ENCODE results near the gene LMOD3.

DNA sequence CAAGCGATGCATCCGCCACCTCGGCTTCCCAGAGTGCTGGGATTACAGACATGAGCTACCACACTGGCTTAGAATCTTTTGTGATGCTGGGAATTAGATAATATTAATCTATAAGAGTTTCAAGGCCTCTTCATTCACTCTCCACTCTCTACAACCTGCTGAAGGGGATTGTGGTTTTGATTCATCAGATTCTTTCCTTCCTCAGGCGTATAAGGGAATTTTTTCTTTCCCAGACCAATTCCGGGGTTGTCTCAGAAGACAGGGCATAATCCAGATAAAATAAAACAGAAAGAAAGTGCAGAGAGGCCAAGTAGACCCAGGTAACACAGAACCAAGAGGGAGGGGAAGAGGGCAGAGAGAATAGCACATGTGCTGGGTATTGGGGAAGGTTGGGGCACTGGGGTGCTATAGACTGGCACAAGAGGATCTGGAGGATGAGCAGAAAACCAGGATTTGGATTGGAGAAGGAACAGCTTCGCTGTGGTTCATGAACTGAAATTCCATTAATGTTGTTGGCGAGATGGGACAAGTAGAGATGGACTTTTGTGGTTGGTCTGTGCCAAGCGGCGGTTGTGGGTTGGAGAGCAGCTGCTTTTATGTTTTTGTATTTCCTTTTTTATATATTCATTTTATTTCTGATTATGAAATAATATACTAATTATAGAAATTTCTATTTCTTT is 24.8 kb downstream of the LMOD3 start:
- TF ChIP-seq, protein P1, sequence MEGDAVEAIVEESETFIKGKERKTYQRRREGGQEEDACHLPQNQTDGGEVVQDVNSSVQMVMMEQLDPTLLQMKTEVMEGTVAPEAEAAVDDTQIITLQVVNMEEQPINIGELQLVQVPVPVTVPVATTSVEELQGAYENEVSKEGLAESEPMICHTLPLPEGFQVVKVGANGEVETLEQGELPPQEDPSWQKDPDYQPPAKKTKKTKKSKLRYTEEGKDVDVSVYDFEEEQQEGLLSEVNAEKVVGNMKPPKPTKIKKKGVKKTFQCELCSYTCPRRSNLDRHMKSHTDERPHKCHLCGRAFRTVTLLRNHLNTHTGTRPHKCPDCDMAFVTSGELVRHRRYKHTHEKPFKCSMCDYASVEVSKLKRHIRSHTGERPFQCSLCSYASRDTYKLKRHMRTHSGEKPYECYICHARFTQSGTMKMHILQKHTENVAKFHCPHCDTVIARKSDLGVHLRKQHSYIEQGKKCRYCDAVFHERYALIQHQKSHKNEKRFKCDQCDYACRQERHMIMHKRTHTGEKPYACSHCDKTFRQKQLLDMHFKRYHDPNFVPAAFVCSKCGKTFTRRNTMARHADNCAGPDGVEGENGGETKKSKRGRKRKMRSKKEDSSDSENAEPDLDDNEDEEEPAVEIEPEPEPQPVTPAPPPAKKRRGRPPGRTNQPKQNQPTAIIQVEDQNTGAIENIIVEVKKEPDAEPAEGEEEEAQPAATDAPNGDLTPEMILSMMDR (IDR thresholded peaks at IDR 0.05), result no peak
- TF ChIP-seq EZH2 (IDR thresholded peaks at IDR 0.05; ENCODE audit: borderline replicate concordance, insufficient read depth, low read depth, low read length, poor library complexity, severe bottlenecking), result no peak

Data from B cell (primary cell).